SH-SY5Y (cell line): Measurements from ENCODE around the gene ICA1L.

Experiments
- GATA2 ChIP-seq: IDR thresholded peaks from 2 replicates; pipeline ENCODE4 v1.6.1; 2011; ENCODE audit warnings: mild to moderate bottlenecking, low read depth, low read length
- GATA3 ChIP-seq: IDR thresholded peaks from 2 replicates; pipeline ENCODE4 v1.6.1; 2011; ENCODE audit warnings: low read depth, mild to moderate bottlenecking, low read length, moderate library complexity

DNA sequence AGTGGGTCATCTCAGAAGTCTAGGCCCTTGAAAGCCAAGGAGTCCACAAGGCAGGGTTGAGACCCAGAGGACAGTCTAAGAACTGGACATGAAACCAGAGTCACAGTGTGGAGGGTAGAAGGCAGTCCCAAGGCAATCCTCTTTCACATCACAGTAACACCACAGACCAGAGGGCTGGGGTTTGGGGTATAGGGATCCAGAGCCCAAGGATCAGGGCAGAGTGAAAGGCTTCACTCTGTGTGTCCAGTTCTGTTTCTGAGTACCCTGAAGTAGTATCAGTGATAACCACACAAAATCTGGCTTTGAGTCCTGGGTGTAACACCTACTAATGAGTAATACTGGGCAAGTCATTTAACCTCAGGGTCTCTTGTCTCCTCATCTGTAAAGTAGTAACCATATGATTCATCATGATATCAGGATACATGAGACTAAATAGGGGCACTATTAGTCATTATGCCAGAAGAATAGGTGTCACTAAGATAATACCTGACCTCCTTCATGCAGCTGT is 91.0 kb downstream of the ICA1L start:
- TF ChIP-seq GATA3: no peak
- TF ChIP-seq GATA2: no peak
